ENCODE results near the gene PRSS23.

DNA sequence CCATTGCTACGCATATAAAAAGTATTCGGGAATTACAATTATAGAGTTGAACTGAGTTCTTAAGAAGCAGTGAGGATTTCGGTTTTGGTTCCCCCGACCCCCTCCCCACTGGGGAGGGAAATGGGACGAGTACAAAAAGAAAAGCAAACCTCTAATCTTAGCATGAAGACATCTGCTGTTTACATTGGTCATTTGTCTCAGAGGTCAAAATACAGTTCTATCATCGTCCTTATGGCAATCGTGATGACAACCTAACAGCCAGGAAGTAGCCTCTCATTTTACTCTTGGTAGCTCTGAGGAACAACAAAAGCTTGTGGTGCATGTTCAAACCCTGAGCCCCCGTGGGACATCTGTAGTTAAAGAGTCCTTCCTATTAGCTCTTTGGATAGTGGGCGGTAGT, 3.2 kb upstream of the PRSS23 start:
- TF ChIP-seq, protein P1, sequence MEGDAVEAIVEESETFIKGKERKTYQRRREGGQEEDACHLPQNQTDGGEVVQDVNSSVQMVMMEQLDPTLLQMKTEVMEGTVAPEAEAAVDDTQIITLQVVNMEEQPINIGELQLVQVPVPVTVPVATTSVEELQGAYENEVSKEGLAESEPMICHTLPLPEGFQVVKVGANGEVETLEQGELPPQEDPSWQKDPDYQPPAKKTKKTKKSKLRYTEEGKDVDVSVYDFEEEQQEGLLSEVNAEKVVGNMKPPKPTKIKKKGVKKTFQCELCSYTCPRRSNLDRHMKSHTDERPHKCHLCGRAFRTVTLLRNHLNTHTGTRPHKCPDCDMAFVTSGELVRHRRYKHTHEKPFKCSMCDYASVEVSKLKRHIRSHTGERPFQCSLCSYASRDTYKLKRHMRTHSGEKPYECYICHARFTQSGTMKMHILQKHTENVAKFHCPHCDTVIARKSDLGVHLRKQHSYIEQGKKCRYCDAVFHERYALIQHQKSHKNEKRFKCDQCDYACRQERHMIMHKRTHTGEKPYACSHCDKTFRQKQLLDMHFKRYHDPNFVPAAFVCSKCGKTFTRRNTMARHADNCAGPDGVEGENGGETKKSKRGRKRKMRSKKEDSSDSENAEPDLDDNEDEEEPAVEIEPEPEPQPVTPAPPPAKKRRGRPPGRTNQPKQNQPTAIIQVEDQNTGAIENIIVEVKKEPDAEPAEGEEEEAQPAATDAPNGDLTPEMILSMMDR (IDR thresholded peaks at IDR 0.05; ENCODE audit: insufficient read depth, low read length): no peak
- TF ChIP-seq POLR2AphosphoS5 (IDR thresholded peaks at IDR 0.05; ENCODE audit: low read depth) (no peak), GABPA (IDR thresholded peaks at IDR 0.05; ENCODE audit: low read depth) (no peak)
- TF ChIP-seq, protein P2, sequence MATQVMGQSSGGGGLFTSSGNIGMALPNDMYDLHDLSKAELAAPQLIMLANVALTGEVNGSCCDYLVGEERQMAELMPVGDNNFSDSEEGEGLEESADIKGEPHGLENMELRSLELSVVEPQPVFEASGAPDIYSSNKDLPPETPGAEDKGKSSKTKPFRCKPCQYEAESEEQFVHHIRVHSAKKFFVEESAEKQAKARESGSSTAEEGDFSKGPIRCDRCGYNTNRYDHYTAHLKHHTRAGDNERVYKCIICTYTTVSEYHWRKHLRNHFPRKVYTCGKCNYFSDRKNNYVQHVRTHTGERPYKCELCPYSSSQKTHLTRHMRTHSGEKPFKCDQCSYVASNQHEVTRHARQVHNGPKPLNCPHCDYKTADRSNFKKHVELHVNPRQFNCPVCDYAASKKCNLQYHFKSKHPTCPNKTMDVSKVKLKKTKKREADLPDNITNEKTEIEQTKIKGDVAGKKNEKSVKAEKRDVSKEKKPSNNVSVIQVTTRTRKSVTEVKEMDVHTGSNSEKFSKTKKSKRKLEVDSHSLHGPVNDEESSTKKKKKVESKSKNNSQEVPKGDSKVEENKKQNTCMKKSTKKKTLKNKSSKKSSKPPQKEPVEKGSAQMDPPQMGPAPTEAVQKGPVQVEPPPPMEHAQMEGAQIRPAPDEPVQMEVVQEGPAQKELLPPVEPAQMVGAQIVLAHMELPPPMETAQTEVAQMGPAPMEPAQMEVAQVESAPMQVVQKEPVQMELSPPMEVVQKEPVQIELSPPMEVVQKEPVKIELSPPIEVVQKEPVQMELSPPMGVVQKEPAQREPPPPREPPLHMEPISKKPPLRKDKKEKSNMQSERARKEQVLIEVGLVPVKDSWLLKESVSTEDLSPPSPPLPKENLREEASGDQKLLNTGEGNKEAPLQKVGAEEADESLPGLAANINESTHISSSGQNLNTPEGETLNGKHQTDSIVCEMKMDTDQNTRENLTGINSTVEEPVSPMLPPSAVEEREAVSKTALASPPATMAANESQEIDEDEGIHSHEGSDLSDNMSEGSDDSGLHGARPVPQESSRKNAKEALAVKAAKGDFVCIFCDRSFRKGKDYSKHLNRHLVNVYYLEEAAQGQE (IDR thresholded peaks at IDR 0.05; ENCODE audit: insufficient replicate concordance, low read depth): no peak

All from HL-60 (cell line).